ENCODE data around the gene WFDC2.

DNA sequence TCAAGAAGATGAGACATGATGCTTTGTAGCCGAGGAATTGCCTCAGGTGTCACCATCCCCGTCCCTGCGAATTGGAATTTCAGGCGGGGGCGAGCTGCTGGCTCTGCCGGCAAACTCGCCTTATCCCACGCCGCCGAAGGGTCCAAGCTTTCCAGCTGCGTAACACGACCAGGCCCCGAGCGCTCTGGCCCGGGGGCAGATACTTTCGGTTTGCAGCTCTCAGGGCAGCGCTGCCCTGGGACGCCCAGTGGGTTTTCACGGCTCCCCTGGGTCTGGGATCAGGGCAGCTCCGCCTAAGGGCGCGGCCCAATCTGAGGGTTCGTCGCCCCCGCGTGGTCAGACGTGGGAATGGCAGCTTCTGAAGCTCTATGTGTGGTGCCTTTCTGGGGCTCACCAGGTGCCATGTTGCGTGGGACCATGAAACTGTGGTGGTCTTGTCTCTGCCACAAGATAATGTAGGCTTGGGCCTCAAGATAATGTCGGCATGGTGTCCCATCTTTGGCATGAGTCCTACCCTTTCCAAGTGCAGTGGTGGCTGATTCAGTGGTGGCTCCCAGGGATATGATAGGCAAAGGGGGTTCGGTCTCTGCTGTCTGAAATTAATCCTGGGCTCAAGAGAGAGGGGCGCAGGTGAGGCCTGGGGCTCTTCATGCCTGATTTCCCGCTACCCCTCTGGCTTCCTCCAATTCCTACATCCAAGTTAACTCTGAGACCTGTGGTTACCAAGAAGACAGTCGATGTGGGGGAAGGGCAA is 32.6 kb upstream of the WFDC2 start:
- TF ChIP-seq, protein P1, sequence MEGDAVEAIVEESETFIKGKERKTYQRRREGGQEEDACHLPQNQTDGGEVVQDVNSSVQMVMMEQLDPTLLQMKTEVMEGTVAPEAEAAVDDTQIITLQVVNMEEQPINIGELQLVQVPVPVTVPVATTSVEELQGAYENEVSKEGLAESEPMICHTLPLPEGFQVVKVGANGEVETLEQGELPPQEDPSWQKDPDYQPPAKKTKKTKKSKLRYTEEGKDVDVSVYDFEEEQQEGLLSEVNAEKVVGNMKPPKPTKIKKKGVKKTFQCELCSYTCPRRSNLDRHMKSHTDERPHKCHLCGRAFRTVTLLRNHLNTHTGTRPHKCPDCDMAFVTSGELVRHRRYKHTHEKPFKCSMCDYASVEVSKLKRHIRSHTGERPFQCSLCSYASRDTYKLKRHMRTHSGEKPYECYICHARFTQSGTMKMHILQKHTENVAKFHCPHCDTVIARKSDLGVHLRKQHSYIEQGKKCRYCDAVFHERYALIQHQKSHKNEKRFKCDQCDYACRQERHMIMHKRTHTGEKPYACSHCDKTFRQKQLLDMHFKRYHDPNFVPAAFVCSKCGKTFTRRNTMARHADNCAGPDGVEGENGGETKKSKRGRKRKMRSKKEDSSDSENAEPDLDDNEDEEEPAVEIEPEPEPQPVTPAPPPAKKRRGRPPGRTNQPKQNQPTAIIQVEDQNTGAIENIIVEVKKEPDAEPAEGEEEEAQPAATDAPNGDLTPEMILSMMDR (IDR thresholded peaks at IDR 0.05 in 4 of 5, conservative IDR thresholded peaks at IDR 0.05 in 1 of 5): peak; percentile 94 to 98 (median 97)
- no peak for TF ChIP-seq POLR2A (IDR thresholded peaks at IDR 0.05)

Data from gastrocnemius medialis (tissue), 4 donors.